ENCODE results near the gene CDCA5.
"Not testable (repeated sequence)": the region's sequence is repeated elsewhere in the genome, so short reads cannot be mapped to it uniquely, and the experiment has no call there.

Gene CDCA5

GRCh38 chr11:65118891-65119669 lies 35.2 kb upstream of the CDCA5 start:
- not testable (repeated sequence) for DNase-seq (ENCODE audit: low spot score)

- no peak for DNase-seq (ENCODE audit: low spot score)
Observed at GRCh38 chr11:65118097-65118837, 34.4 kb upstream of the CDCA5 start.

DNA sequence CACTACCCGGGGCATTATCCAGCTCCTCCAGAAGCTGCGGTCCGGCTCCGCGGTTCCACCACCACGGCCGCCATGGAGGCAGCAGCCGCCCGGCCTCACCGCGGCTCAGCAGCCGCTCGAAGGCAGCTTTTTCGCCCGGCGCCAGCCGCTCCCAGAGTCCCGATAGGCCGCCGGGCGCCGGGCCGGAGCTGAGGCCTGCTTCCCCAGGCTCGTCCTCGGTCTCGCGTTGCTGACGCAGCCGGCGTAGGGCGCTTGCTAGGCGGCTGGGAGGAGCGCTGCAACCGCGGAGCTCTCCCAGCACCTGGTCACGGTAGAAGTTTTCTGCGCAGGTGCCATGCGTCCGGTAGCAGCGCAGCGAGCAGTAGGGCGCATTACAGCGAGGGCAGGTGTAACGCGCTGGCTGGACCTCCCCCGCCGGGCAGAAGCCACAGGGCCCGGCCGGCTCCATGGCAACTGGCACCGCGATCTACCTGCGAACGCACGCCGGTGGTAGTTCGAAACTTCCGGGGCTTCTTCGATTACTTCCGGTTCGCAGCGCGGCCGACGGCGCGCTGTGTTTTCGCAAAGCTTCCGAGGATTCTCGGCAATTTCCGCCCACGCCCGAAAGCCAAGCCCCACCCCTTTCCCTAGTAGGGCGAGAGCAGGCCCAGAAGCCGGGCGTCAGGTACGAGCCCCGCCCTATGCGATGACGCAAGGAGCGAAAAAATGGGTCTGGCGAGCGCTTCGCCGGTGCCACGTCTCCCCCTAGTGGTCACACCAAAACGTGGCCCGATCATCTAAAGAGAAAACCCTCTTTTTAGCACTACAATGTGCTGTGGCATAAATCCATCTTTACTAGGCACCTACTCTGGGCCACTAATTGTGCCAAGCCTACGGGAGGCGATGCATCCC lies 33.6 kb upstream of the CDCA5 start, which contains the start of gene ZNHIT2:
Gene ZNHIT2, minus strand, starts transcription at position 496 of the 891 bp plus-strand sequence. Its CDS starts 48 bp downstream, at position 448.
- peak; percentile 98 for DNase-seq (ENCODE audit: low spot score)

DNA sequence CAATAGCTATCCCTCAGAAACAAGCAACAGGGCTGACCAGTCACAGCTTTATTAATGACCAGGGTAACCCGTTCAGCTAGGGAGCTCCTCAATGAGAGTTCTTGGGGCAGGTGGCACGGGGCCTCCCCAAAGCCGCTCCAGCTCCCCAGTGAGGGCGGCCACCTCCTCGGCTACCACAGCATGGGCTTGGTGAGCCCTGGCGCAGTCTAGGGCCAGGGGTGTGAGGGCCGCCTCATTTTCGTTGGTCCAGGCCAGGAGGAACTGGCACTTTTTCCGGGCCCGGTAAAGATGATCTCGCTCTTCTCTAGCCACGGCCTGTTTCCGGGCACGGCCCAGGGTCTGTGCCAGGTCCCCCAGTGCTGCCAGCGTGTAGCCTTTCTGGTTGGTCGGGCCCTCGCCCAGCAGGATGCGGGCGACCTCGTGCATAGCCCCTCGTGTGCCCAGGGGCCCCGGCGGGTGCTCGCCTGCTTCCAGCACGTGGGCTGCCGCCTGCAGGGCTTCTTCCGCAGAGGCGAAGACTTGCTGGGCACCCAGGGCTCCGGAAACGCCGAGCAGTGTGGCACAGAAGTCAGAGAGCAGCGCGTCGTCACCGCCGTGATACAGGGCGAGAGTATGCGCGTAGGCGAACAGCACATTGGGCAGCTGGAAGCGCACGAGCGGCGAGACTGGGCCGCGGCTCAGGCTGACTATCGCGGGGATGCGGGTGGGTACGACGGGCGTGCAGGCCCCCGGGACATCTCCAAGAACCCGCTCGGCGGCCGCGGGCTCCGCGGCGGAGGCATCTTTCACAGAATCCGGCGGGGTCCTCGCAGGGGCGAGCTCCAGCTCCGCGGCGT lies 32.7 kb upstream of the CDCA5 start:
- peak; percentile 19 for DNase-seq (ENCODE audit: low spot score)

DNA sequence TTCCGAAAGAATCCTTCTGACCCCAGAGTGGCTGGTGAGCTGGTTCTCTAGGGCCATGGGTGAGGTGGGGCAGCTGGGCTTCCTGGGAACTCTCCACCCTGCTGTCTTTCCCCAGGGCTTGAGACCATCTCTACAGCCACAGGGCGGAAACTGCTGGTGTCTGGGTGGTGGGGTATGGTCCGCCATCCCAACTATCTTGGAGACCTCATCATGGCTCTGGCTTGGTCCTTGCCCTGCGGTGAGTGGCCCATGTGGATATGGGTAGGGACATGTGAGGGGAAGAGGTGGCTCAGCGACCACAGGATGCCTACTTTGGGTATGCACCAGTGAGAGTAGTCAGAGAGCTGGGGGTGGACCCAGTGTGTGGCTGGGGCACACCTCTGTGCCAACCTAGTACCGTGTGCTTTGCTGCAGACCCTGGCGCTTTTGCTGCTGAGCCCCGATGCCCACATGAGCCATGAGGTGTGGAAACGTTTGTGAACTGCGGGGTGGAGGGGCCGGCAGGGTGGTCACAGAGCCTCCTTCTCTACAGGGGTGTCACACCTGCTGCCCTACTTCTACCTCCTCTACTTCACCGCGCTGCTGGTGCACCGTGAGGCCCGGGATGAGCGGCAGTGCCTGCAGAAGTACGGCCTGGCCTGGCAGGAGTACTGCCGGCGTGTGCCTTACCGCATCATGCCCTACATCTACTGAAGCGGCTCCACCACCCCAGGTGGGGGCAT lies 31.7 kb upstream of the CDCA5 start:
- no peak for DNase-seq (ENCODE audit: low spot score)

DNA sequence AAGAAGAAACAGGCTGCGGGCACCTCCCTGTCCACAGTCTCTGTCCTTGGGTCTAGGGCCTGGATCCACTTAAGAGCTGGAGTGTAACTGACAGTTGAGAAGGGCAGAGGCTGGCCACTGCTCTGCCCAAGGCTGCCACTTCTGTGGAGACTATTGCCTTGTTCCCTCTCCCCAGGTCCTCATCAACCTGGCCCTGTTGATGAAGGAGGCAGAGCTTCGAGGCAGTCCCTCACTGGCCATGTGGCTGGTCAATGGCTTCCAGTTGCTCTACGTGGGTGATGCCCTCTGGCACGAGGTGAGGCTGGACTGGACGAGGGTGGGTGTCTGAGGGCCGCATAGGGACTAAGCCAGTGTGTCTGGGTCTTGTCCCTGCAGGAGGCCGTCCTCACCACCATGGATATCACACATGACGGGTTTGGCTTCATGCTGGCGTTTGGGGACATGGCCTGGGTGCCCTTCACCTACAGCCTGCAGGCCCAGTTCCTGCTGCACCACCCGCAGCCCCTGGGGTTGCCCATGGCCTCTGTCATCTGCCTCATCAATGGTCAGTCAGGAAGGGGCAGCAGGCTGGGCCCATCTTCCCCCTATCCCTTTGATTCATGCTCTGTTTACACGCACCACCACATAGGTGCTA lies 30.8 kb upstream of the CDCA5 start:
- no peak for DNase-seq (ENCODE audit: low spot score)

GRCh38 chr11:65113839-65114238 lies 30.0 kb upstream of the CDCA5 start:
- no peak for DNase-seq (ENCODE audit: low spot score)

DNA sequence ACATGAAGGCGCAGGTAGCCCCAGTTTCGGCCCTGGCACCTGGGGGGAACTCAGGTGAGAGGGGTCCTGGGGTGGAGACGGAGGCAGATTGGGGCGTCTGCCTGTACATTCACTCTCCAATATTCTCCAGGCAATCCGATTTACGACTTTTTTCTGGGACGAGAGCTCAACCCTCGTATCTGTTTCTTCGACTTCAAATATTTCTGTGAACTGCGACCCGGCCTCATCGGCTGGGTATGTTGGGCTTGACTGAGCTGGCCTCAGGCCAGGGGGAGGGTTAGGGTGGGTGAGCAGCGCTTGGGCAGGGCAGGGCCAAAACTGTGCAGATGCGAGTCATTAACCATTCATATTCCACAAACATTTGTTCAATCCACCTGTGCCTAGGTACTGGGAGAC lies 29.5 kb upstream of the CDCA5 start:
- DNase-seq (ENCODE audit: low spot score) = peak; percentile 26

DNA sequence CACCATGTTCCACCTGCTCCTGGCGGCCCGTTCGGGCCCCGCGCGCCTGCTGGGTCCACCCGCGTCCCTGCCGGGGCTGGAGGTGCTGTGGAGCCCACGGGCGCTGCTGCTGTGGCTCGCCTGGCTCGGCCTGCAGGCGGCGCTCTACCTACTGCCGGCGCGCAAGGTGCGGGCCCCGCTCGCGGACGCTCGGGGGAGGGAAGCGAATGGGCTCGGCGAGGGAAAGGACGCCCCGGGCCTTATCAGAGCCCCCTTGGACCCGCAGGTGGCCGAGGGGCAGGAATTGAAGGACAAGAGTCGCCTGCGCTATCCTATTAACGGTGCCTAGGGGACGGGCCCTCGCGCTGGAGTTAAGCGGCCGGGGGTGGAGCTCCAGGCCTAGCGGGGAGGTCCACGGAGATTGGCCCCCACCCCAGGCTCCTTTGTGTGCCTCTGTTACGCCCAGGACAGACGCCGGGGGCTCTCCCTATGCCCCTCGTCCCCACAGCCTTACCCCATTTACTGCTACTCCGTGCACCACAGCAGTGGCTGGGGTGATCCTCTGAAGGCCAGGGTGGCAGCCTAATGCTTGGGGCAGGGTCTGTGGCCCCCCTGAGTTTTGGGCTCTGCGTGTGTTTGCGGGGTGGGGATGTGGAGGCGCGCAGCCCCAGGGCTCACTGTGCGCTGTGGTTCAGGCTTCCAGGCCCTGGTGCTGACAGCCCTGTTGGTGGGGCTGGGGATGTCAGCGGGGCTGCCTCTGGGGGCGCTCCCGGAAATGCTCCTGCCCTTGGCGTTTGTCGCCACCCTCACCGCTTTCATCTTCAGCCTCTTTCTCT lies 28.9 kb upstream of the CDCA5 start:
- peak; percentile 69 for DNase-seq (ENCODE audit: low spot score)

DNA sequence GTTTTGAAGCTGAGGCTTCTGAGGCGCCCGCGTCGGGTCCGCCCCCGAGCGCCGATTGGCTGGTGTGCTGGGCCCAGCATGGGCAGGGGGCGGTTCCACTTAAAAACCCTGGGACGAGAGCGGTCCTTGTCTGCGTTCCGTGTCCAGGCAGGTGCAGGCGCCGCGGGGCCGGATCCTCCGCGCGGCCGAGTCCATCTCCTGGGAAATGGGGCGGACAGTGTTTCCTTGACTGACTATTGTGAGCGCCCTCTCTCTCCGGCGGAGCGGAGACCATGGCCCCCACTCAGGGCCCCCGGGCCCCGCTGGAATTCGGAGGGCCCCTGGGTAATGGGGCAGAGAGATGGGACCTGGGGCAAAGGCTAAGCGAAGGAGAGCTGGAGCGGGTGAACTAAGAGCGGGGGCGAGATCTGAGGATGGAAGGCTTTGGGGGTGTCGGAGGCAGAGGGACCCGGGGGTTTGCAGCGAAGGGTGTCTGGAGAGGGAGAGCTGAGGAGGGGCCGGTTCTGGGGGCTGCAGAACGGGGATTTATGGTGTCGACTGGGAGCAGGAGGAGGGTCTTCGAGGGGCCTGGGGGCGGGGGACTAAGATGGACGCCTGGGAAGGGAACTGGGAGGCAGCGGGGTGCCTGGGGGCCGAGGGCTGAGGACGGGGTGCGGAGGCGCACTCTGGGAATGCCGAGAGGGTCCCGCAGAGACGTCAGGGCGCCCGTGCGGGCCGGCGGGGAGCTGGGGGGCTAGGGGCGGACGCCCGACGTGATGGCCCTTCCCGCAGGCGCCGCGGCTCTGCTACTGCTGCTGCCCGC lies 28.1 kb upstream of the CDCA5 start, which contains the start of gene TM7SF2:
Gene TM7SF2, plus strand, starts transcription at position 129 of the 802 bp plus-strand sequence. Its CDS starts 144 bp downstream, at position 273.
- peak; percentile 96 for DNase-seq (ENCODE audit: low spot score)

- DNase-seq (ENCODE audit: low spot score) = no peak
Observed at GRCh38 chr11:65111159-65111743, 27.4 kb upstream of the CDCA5 start.

- peak; percentile 79 for DNase-seq (ENCODE audit: low spot score)
Observed at GRCh38 chr11:65110354-65110861, 26.6 kb upstream of the CDCA5 start.

GRCh38 chr11:65109231-65110198 lies 25.7 kb upstream of the CDCA5 start:
- DNase-seq (ENCODE audit: low spot score) = no peak

- no peak for DNase-seq (ENCODE audit: low spot score)
Observed at GRCh38 chr11:65108469-65109123, 24.8 kb upstream of the CDCA5 start.

GRCh38 chr11:65107751-65108468 lies 24.1 kb upstream of the CDCA5 start:
- DNase-seq (ENCODE audit: low spot score) = no peak

All from LoVo (cell line).